ENCODE data around the gene TCEA2. TPM values are rescaled to one million over a fixed set of nuclear protein-coding genes. Genes with fewer than 3 reads are reported as not detected.

TCEA2 gene
- total RNA-seq, 2 experiments from 2014 or later = 36.4 to 71.2 TPM

DNA sequence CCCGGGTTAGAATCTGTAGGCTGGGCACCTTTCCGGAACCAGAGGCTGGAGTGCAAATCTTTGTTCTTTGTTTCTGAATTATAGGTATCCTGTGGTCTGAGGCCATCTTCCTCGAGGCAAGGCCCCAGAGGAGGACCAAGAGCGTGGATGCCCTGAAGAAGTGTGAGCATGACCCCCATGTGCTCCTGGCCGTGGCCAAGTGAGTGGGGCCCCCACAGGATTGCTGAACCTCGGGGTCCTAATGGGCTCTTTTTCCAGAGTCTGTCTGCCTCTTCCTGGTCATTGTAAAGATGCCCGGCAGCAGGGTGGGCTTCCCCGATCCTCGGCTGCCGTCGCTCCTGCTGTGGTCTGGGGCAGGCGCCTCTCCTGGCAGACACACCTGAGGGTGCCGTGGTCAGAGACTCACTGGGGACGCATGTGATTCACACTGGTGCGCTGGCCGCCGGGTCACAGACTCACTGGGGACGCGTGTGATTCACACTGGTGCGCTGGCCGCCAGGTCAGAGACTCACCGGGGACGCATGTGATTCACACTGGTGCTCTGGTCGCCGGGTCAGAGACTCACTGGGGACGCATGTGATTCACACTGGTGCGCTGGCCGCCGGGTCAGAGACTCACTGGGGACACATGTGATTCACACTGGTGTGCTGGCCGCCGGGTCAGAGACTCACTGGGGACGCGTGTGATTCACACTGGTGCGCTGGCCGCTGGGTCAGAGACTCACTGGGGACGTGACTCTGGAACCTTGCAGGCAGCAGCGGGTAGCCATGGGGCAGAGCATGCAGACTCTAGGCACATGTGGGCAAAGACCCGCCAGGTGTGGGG lies 33.5 kb upstream of the TCEA2 start:
- peaks cover 88% of the 10 kb centered on the region for H3K36me3 ChIP-seq (ENCODE audit: insufficient read depth, low read length)
- no peak overlapping the region for H2AFZ ChIP-seq (ENCODE audit: low read length)
- H3K79me2 ChIP-seq (ENCODE audit: insufficient read depth, low read depth, low read length) = no peaks in the 10 kb centered on the region
- H3K27ac ChIP-seq (ENCODE audit: low read depth, low read length, poor library complexity, severe bottlenecking) = no peak overlapping the region
- CTCF ChIA-PET (ENCODE audit: unreplicated experiment) = no interaction called here
- no peak overlapping the region for H3K4me2 ChIP-seq (ENCODE audit: low read length)
- no peaks in the 10 kb centered on the region for H3K4me1 ChIP-seq (ENCODE audit: insufficient read depth, low read length, poor library complexity, severe bottlenecking)
- no peak overlapping the region for H3K4me3 ChIP-seq (ENCODE audit: low read depth, low read length, poor library complexity, severe bottlenecking)
- DNase-seq (ENCODE audit: low spot score) = no peak
- BruUV-seq (replicated peaks) = no TSS peak
- no peaks in the 10 kb centered on the region for H4K20me1 ChIP-seq (ENCODE audit: insufficient read depth, low read length)
- intact Hi-C loops (cut with micrococcal nuclease; ENCODE audit: unreplicated experiment) = no loop called here
- TF ChIP-seq EZH2phosphoT487 (IDR thresholded peaks at IDR 0.05; ENCODE audit: borderline replicate concordance, low read depth, low read length) = no peak
- TF ChIP-seq, protein P1, sequence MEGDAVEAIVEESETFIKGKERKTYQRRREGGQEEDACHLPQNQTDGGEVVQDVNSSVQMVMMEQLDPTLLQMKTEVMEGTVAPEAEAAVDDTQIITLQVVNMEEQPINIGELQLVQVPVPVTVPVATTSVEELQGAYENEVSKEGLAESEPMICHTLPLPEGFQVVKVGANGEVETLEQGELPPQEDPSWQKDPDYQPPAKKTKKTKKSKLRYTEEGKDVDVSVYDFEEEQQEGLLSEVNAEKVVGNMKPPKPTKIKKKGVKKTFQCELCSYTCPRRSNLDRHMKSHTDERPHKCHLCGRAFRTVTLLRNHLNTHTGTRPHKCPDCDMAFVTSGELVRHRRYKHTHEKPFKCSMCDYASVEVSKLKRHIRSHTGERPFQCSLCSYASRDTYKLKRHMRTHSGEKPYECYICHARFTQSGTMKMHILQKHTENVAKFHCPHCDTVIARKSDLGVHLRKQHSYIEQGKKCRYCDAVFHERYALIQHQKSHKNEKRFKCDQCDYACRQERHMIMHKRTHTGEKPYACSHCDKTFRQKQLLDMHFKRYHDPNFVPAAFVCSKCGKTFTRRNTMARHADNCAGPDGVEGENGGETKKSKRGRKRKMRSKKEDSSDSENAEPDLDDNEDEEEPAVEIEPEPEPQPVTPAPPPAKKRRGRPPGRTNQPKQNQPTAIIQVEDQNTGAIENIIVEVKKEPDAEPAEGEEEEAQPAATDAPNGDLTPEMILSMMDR (conservative IDR thresholded peaks at IDR 0.05; ENCODE audit: low read length) = no peak
- POLR2A ChIA-PET = no interaction called here
- no peaks in the 10 kb centered on the region for H3K9me2 ChIP-seq (ENCODE audit: insufficient read depth, low read length)
- H3K9me3 ChIP-seq (ENCODE audit: low read length) = no peaks in the 10 kb centered on the region

DNA sequence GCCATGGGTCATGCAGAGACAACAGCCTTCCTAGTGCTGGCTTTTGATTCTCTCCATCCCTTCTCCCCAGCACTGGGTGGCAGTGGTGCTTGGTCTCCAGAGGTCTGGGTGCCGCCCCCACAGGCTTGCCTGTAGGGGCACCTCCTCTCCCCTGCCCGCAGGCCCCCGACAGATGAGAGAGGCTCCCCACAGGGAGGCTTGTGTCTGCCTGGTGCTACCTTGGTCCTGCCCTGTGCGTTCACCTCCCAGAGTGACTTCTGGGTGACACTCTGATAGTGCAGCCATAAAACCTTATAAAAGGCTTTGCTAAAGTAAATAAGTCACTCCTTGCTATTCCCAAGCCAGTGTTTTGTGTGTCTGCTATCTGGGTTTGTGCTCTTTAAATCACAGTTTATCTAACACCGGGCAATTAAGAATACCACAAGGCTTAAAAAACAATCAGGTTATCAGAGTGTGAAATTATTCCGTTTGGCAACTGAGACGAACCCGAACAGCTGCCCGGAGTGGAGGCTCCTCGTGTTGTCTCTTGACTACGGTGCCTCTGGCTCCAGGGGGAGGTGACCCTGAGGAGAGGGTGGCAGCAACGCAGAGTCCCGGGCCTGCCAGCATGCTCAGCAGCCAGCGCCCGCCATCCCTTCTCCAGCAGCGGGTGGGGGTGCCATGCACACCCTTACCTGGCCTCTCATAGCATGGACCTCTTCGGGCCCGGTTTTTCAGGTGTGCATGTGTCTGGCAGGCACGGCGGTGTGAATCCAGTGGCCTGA lies 32.4 kb upstream of the TCEA2 start:
- Histone ChIP-seq H2AFZ (ENCODE audit: low read length) (no peak overlapping the region), H3K4me2 (ENCODE audit: low read length) (no peak overlapping the region), H3K36me3 (ENCODE audit: insufficient read depth, low read length) (peaks cover 82% of the 10 kb centered on the region), H3K4me1 (ENCODE audit: insufficient read depth, low read length, poor library complexity, severe bottlenecking) (no peaks in the 10 kb centered on the region), H3K9me2 (ENCODE audit: insufficient read depth, low read length) (no peaks in the 10 kb centered on the region), H4K20me1 (ENCODE audit: insufficient read depth, low read length) (no peaks in the 10 kb centered on the region), H3K4me3 (ENCODE audit: low read depth, low read length, poor library complexity, severe bottlenecking) (no peak overlapping the region), H3K9me3 (ENCODE audit: low read length) (no peaks in the 10 kb centered on the region), H3K79me2 (ENCODE audit: insufficient read depth, low read depth, low read length) (no peaks in the 10 kb centered on the region), H3K27ac (ENCODE audit: low read depth, low read length, poor library complexity, severe bottlenecking) (no peak overlapping the region)
- ChIA-PET CTCF (ENCODE audit: unreplicated experiment) (no interaction called here), POLR2A (no interaction called here)
- DNase-seq (ENCODE audit: low spot score) = no peak
- no TSS peak for BruUV-seq (replicated peaks)
- intact Hi-C loops (cut with micrococcal nuclease; ENCODE audit: unreplicated experiment) = no loop called here
- TF ChIP-seq, protein P1 (conservative IDR thresholded peaks at IDR 0.05; ENCODE audit: low read length) = no peak
- TF ChIP-seq EZH2phosphoT487 (IDR thresholded peaks at IDR 0.05; ENCODE audit: borderline replicate concordance, low read depth, low read length) = no peak
